HEK293 (cell line): ENCODE results near the gene ASTN2.

ENCODE experiments used
- CTCF ChIA-PET: fragments of 350-600 bp; formaldehyde crosslinking; extraction: SDS; loops from one replicate; lab custom pipeline; 2021; ENCODE audit warnings: antibody characterized with exemption; lab: Yijun Ruan, JAX
- POLR2A ChIA-PET: fragments of 300-600 bp; formaldehyde crosslinking; extraction: SDS; loops from one replicate; lab custom pipeline; 2020; ENCODE audit warnings: antibody characterized with exemption, inconsistent platforms; lab: Yijun Ruan, JAX
- H3K27ac ChIP-seq: fragments of 200-500 bp; sonication (Bioruptor generic); 2 replicates; pipeline ENCODE4 v1.5.1; 2014; ENCODE audit warnings: low read depth, low read length, control low read depth, inconsistent platforms; ENCODE audit errors: extremely low read depth
- H3K36me3 ChIP-seq, 2 experiments: fragments of 200-500 bp in 1 of 2; sonication (Bioruptor generic) in 1 of 2; 1 replicate in 1 of 2; 2 replicates in 1 of 2; pipeline ENCODE4 v1.5.1; 2014 to 2017; ENCODE audit warnings: inconsistent platforms in 2 of 2, low read length in 2 of 2; ENCODE audit not compliant: control insufficient read depth in 2 of 2, insufficient read depth in 1 of 2
- H3K4me1 ChIP-seq: fragments of 200-500 bp; sonication (Bioruptor generic); 2 replicates; pipeline ENCODE4 v1.5.1; 2014; ENCODE audit warnings: mild to moderate bottlenecking, low read length, inconsistent platforms; ENCODE audit not compliant: control insufficient read depth, insufficient read depth
- H3K4me3 ChIP-seq: 2 replicates; pipeline ENCODE4 v1.5.1; 2011; ENCODE audit warnings: low read depth, mild to moderate bottlenecking, control low read depth, low read length, moderate library complexity
- H3K9me3 ChIP-seq: fragments of 200-500 bp; sonication (Bioruptor generic); 2 replicates; pipeline ENCODE4 v1.5.1; 2014; ENCODE audit warnings: low read depth, low read length, inconsistent platforms; ENCODE audit not compliant: control insufficient read depth, insufficient read depth
- BCL11A ChIP-seq: fragments of 450-650 bp; formaldehyde crosslinking; IDR thresholded peaks from 2 replicates; pipeline ENCODE4 v1.5.1; 2016; ENCODE audit warnings: low read depth, missing biosample characterization, missing genetic modification characterization
- BCL6B ChIP-seq: fragments of 450-650 bp; formaldehyde crosslinking; IDR thresholded peaks from 2 replicates; pipeline ENCODE4 v1.5.1; 2017; ENCODE audit warnings: missing biosample characterization, missing genetic modification characterization
- GLIS1 ChIP-seq: fragments of 450-650 bp; formaldehyde crosslinking; IDR thresholded peaks from 2 replicates; pipeline ENCODE4 v1.5.1; 2016; ENCODE audit warnings: missing biosample characterization, missing genetic modification characterization
- KLF10 ChIP-seq: fragments of 450-650 bp; IDR thresholded peaks from 2 replicates; pipeline ENCODE4 v1.5.1; 2018; ENCODE audit warnings: missing biosample characterization, mild to moderate bottlenecking, missing genetic modification characterization
- MZF1 ChIP-seq: fragments of 450-650 bp; formaldehyde crosslinking; IDR thresholded peaks from 2 replicates; pipeline ENCODE4 v1.5.1; 2017; ENCODE audit warnings: missing biosample characterization, missing genetic modification characterization, borderline replicate concordance
- OSR2 ChIP-seq: fragments of 450-650 bp; formaldehyde crosslinking; IDR thresholded peaks from 2 replicates; pipeline ENCODE4 v1.5.1; 2016; ENCODE audit warnings: missing biosample characterization, missing genetic modification characterization
- SP3 ChIP-seq: fragments of 450-650 bp; formaldehyde crosslinking; IDR thresholded peaks from 2 replicates; pipeline ENCODE4 v1.5.1; 2016; ENCODE audit warnings: missing biosample characterization, missing genetic modification characterization
- ZBTB17 ChIP-seq: fragments of 450-650 bp; formaldehyde crosslinking; IDR thresholded peaks from 2 replicates; pipeline ENCODE4 v1.5.1; 2016; ENCODE audit warnings: missing biosample characterization, missing genetic modification characterization
- ZNF121 ChIP-seq: fragments of 450-650 bp; formaldehyde crosslinking; IDR thresholded peaks from 2 replicates; pipeline ENCODE4 v1.5.1; 2016; ENCODE audit warnings: missing biosample characterization, missing genetic modification characterization
- ZNF132 ChIP-seq: fragments of 450-650 bp; formaldehyde crosslinking; IDR thresholded peaks from 2 replicates; pipeline ENCODE4 v1.5.1; 2017; ENCODE audit warnings: missing biosample characterization, missing genetic modification characterization, borderline replicate concordance
- ZNF311 ChIP-seq: fragments of 450-650 bp; formaldehyde crosslinking; IDR thresholded peaks from 2 replicates; pipeline ENCODE4 v1.5.1; 2017; ENCODE audit warnings: missing biosample characterization, missing genetic modification characterization, borderline replicate concordance
- ZNF37A ChIP-seq: fragments of 450-650 bp; IDR thresholded peaks from 2 replicates; pipeline ENCODE4 v1.5.1; 2018; ENCODE audit warnings: missing biosample characterization, missing genetic modification characterization
- ZNF580 ChIP-seq: fragments of 450-650 bp; formaldehyde crosslinking; IDR thresholded peaks from 2 replicates; pipeline ENCODE4 v1.5.1; 2016; ENCODE audit warnings: missing biosample characterization, missing genetic modification characterization
- ZNF692 ChIP-seq: fragments of 450-650 bp; formaldehyde crosslinking; IDR thresholded peaks from 2 replicates; pipeline ENCODE4 v1.5.1; 2016; ENCODE audit warnings: missing biosample characterization, missing genetic modification characterization
- ZNF792 ChIP-seq: fragments of 450-650 bp; formaldehyde crosslinking; IDR thresholded peaks from 2 replicates; pipeline ENCODE4 v1.5.1; 2016; ENCODE audit warnings: missing biosample characterization, missing genetic modification characterization
- ZSCAN23 ChIP-seq: fragments of 450-650 bp; formaldehyde crosslinking; IDR thresholded peaks from 2 replicates; pipeline ENCODE4 v1.5.1; 2016; ENCODE audit warnings: missing biosample characterization, missing genetic modification characterization

The ASTN2 gene

GRCh38 chr9:117425566-117425965, 10.7 kb upstream of the ASTN2 start:
- Histone ChIP-seq H3K9me3 (no peaks in the 10 kb centered on the region), H3K4me1 (no peaks in the 10 kb centered on the region), H3K4me3 (no peak overlapping the region), H3K36me3 (no peaks in the 10 kb centered on the region), H3K27ac (no peak overlapping the region)
- ChIA-PET POLR2A (no interaction called here), CTCF (interaction anchor here (0.5 to 1.9 kb wide), 4 partner anchors 12 to 178 kb away, joined by 3 to 6 read pairs (median 4); no protein-coding TSS in a partner anchor)
- TF ChIP-seq BCL11A (tag by site-specific recombination): no peak
- no peak for TF ChIP-seq ZNF37A (tag by site-specific recombination)
- no peak for TF ChIP-seq MZF1 (tag by site-specific recombination)

GRCh38 chr9:117424291-117424690, 9.4 kb upstream of the ASTN2 start:
- Histone ChIP-seq H3K4me1 (no peaks in the 10 kb centered on the region), H3K4me3 (no peak overlapping the region), H3K27ac (no peak overlapping the region), H3K36me3 (no peaks in the 10 kb centered on the region), H3K9me3 (no peaks in the 10 kb centered on the region)
- CTCF ChIA-PET: interaction anchor here (0.6 to 1.9 kb wide), 3 partner anchors 10 to 110 kb away, joined by 5 to 6 read pairs (median 6); no protein-coding TSS in a partner anchor
- POLR2A ChIA-PET: no interaction called here
- TF ChIP-seq ZNF121: no peak
- TF ChIP-seq ZNF792 (tag by site-specific recombination): no peak
- no peak for TF ChIP-seq BCL6B (tag by site-specific recombination)
- no peak for TF ChIP-seq KLF10 (tag by site-specific recombination)
- TF ChIP-seq ZNF311 (tag by site-specific recombination): no peak
- TF ChIP-seq OSR2 (tag by site-specific recombination): no peak
- no peak for TF ChIP-seq SP3 (tag by site-specific recombination)
- TF ChIP-seq ZBTB17: no peak
- no peak for TF ChIP-seq ZNF580 (tag by site-specific recombination)

GRCh38 chr9:117418111-117418510, 3.3 kb upstream of the ASTN2 start:
- Histone ChIP-seq H3K4me1 (no peaks in the 10 kb centered on the region), H3K9me3 (no peaks in the 10 kb centered on the region), H3K4me3 (no peak overlapping the region), H3K27ac (no peak overlapping the region), H3K36me3 (no peaks in the 10 kb centered on the region)
- TF ChIP-seq ZSCAN23 (tag by site-specific recombination): no peak
- TF ChIP-seq GLIS1 (tag by site-specific recombination): no peak
- ChIA-PET POLR2A (no interaction called here), CTCF (interaction anchor here (0.9 to 1.2 kb wide), 2 partner anchors 9 to 682 kb away, joined by 3 read pairs; no protein-coding TSS in a partner anchor)

GRCh38 chr9:117416856-117417255, 2.0 kb upstream of the ASTN2 start:
- POLR2A ChIA-PET: no interaction called here
- no peaks in the 10 kb centered on the region for H3K9me3 ChIP-seq
- H3K4me1 ChIP-seq: no peaks in the 10 kb centered on the region
- H3K27ac ChIP-seq: no peak overlapping the region
- no peak overlapping the region for H3K4me3 ChIP-seq
- H3K36me3 ChIP-seq: no peaks in the 10 kb centered on the region
- CTCF ChIA-PET: no interaction called here
- no peak for TF ChIP-seq ZNF132 (tag by site-specific recombination)
- no peak for TF ChIP-seq ZNF692 (tag by site-specific recombination)
- TF ChIP-seq, all 188 proteins: peak for 0
